Measurements from ENCODE around the gene UPK3B. TPM values are rescaled to one million over a fixed set of nuclear protein-coding genes. Genes with fewer than 3 reads are reported as not detected.
"Not testable (repeated sequence)": the region's sequence is repeated elsewhere in the genome, so short reads cannot be mapped to it uniquely, and the experiment has no call there.

Gene UPK3B
- 1.1 and 1.2 TPM in 2 replicates for total RNA-seq

DNA sequence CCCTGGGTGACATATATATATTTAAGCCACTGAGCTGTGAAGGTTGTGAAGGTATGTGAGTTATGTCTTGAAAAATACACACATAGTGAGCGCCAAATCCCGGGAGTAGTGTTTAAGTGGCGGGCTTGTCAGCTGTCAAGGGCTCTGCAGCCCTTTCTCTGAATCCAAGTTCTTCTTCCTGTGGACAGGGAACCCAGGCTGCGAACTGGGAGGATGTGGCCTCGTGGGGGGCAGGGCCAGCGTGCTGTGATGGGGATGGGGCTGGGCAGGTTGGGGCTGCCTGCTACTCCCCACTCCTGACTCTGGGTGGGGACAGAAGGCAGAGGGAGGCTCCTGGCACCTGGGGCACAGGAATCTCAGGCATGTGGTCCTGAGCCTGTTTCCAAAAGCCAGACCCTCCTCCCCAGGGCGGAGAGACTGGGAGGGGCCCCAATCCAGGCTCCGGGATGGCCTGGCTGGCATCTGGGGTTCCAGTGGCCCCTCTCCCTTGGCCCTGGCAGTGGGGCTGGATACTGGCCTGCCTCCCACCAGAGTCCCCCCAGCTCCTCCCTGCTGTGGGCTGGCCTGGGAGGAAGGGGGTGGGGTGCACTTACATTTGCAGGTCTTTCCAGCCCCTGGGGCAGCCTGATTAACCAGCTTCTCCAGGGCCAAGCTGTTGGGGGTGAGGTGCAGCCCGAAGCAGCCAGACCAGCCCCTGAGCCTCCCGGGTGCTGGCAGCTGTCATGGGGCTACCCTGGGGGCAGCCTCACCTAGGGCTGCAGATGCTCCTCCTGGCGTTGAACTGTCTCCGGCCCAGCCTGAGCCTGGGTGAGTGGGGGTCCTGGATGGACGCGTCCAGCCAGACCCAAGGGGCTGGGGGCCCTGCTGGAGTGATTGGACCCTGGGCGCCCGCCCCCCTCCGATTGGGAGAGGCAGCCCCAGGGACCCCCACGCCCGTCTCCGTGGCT is at the start of gene UPK3B:
TSS of gene UPK3B (plus strand) at position 622 of the 947 bp plus-strand sequence. CDS start at position 723, 101 bp downstream.
- intact Hi-C loops (cut with micrococcal nuclease) = no loop called here

- intact Hi-C loops (cut with micrococcal nuclease) = not testable (repeated sequence)
These were observed 49.6 kb upstream of the UPK3B start for GRCh38 chr7:76460767-76461166.

DNA sequence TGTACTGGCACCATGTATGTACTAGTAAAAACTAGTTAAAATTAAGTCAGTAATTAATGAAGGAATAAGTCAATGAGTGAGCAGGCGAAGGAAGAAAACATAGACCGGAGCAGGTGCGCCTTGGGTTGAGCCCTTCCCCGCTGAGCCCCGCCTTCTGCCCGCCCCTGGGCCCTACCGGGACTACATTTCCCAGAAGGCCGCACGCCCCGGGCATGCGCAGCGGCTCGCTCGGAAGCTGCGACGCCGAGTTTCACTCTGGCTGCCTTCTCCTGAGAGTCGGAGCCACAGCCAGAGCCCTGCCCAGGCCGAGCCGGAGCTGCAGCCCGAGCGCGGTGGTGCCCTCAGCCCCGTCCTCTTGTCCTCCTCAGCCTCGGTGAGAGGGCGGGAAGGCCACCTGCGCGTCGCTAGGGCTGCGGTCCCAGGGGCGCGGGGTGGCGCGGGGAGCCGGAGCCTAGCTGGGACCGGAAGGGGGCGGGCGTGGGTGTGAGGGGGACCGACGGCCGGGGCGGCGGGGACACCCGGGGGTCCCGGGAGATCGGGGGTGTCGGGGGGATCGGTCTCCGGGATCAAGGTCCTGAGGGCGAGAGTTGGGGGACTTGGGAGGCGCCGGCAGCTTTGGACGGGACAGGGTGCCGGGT is 48.8 kb upstream of the UPK3B start, which contains the start of gene DTX2:
TSS of gene DTX2 (plus strand) at position 246 of the 638 bp plus-strand sequence. CDS start 18,801 bp downstream, outside the sequence.
- intact Hi-C loops (cut with micrococcal nuclease) = not testable (repeated sequence)

DNA sequence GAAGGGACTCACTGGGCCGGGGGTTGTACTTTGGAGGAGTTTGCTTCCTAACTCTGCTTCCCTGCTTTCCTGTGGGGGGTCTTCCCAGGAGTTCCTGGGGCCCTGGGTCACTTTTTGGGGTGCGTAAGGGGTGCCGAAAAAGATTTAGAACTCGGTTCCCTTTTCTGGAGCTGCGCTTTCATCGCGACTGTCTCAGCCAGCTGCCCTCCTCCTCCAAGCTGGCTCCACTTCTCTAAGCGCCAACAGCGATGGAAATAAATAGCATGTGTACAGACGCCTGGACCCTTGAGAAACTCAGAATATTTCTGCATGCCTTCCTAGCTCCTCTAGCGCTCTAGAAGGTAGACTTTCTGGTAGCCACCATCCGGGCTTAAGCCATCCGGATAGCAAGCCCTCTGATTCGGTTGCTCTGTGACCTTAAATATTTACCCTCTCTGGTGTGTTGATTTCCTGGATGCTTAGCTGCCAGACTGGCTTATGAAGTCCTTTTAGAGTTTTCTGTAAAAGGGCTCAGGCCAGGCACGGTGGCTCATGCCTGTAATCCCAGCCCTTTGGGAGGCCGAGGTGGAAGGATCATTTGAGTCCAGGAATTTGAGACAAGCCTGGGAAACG is 48.0 kb upstream of the UPK3B start:
- intact Hi-C loops (cut with micrococcal nuclease) = not testable (repeated sequence)

GRCh38 chr7:76464959-76465358 is 45.4 kb upstream of the UPK3B start:
- intact Hi-C loops (cut with micrococcal nuclease) = not testable (repeated sequence)

DNA sequence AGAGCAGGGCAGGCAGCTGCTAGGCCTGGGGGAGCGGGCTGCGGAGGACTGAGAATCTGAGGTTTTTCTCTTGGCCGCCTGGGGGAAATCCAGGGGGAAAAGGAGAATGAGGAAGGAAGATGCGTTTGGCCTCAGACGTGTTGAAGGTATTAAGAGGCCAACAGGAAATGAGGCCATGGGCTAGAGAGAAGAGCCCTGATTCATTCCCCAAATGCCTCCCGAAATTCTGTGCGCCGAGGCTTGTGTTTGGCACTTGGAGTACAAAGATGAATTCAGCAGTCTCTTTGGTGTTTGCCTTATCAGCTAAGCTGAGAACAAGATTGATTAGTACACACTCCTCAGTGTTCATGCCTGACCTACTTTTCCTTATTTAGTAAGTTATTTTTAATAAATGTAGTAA is 44.4 kb upstream of the UPK3B start:
- intact Hi-C loops (cut with micrococcal nuclease) = not testable (repeated sequence)

DNA sequence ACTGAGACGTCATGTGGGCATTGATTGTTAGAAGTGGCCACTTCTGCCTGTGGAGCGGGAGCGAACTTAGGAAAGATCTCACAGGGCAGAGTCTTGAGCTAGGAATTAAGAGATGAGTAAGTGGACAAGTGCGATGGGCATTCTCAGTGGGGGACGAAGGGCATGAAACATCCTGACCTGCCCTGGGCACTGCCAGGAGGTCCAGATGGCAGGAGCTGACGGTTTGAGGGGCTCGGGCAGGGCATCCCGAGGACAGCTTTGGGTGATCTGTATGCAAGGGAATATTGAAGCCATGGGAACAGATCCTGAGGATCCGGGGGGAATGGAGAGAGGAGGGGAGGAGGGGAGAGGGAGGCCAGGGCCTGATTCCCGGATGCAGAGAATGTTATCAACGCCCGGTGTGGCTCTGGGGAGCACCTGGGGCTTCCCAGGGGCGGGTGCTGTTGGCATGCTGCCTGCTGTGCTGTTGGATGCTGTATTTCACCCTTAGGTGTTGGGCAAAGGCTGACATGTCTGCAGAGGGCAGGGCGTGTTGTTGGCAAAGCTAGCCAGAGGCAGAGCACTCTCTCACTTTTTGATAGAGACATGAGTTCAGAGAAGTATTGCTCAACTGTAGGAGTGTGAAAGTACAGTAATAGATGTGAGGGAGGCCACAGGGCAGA is 42.5 kb upstream of the UPK3B start:
- intact Hi-C loops (cut with micrococcal nuclease) = not testable (repeated sequence)

DNA sequence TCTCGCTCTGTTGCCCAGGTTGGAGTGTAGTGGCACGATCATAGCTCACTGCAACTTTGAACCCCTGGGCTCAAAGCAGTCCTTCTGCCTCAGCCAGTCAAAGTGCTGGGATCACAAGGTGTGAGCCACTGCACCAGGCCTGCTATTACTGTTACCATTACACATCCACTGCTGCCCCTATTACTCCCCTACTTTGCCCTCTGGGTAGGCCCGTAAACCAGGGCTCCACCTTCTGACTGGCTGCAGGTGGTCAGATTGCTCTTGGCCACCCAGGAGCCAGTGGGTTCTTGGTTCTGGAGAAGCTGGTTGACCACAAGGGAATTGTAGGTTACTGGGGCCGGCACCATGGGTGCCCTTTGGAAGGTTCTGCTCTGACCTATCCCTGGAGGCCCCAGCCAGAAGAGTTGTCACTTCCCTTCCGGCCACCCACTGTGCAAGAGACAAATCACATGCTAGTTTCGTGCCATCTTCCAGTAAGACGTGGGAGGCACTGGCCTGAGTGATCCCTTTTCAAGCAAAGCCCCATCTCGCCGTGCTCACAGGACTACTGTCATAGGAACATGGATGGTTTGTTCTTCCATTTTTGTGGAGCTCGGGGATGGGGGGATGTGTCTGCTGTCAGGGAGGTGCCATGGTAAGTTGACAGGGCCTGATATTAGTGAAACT is 38.7 kb upstream of the UPK3B start:
- intact Hi-C loops (cut with micrococcal nuclease) = not testable (repeated sequence)

DNA sequence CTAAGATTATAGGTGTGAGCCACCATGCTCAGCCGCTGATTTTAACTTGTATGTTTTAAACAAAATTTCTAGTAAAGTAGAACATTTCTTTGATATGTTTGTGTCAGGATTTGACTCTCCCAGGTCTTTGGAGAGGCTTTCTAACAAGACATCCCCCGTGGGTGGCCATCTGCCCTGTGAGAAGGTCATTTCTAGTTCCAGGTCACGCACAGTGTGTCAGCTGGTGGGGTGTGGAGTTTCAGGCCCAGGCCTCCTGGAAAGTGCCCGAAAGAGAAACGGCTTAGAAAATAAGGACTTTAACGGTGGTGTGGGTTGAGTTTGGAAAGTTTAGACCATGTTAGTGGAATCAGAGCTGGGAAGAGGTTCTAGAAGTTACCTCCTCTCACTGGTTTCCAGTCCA is 37.3 kb upstream of the UPK3B start:
- intact Hi-C loops (cut with micrococcal nuclease) = not testable (repeated sequence)

DNA sequence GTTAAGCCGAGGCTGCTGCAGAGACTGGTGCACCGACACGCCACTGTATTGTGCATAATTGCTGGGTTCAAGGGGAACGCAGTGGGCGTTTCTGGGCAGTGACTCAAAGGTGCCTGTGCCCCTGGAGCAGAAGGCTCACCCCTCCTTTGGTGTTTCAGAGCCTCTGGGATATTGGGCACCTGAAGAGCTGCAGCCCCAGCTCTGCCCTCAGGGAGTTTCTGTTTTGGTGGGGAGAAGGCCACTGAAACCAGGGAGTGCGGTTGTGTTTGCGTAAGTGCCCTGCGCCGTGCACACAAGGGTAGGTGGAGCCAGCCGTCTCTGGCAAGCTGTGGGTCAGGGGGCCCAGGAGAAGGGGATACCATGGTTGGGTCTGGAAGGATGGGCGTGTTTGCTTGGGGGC is 34.1 kb upstream of the UPK3B start:
- intact Hi-C loops (cut with micrococcal nuclease) = not testable (repeated sequence)

DNA sequence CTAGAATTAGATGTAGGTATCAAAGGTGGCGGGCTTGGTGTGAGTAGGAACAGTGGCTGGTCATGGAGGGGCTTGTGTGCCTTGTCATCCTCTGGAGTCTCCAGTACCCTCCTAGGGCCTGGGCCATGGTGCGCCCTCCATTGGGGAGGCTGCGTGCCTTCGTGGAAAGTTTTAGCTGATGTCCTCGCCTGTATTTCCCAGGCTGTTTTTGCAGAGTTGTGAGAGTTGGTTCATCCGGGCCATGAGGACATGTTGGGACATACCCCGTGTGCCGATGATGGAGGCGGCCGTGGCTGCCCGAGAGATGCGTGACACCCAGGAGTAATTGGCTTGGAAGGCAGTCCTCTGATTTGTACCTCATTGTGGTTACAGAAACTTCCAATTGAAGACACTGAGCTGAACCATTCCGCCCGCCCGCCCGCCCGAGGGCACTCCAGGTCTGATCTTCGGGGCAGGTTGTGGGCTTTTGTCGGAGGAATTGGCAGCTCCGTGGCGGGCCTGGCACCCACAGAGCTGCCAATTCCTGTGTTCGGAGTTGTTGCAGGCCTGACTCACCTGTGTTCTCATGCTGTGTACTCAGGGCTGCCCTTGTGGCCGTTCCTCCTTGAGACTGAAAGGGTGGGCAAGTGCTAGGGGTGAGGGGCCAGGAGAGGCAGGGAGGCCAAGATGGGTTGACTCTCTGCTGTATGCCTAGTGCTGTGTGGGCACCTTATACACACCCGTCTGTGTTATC is 33.4 kb upstream of the UPK3B start:
- intact Hi-C loops (cut with micrococcal nuclease) = not testable (repeated sequence)

- intact Hi-C loops (cut with micrococcal nuclease) = not testable (repeated sequence)
These were observed 30.7 kb upstream of the UPK3B start for GRCh38 chr7:76479628-76480027.

- intact Hi-C loops (cut with micrococcal nuclease) = not testable (repeated sequence)
These were observed 29.7 kb upstream of the UPK3B start for GRCh38 chr7:76480403-76481253.

- intact Hi-C loops (cut with micrococcal nuclease) = not testable (repeated sequence)
These were observed 27.7 kb upstream of the UPK3B start for GRCh38 chr7:76482660-76483059.

GRCh38 chr7:76483081-76483480 is 27.3 kb upstream of the UPK3B start:
- intact Hi-C loops (cut with micrococcal nuclease) = not testable (repeated sequence)

GRCh38 chr7:76484456-76484855 is 25.9 kb upstream of the UPK3B start:
- intact Hi-C loops (cut with micrococcal nuclease) = not testable (repeated sequence)

- intact Hi-C loops (cut with micrococcal nuclease) = not testable (repeated sequence)
These were observed 24.3 kb upstream of the UPK3B start for GRCh38 chr7:76485822-76486610.

- intact Hi-C loops (cut with micrococcal nuclease) = not testable (repeated sequence)
These were observed 23.7 kb upstream of the UPK3B start for GRCh38 chr7:76486618-76487017.

All from T-helper 2 cell treated with Interferon-gamma antibody and Interleukin-4, amounts not matched to agents 100 ng/mL and 5 ng/mL, for 36 hours (primary cell).